CD14-positive monocyte (primary cell): ENCODE measurements around the gene CEP162. TPM values are rescaled to one million over a fixed set of nuclear protein-coding genes. Genes with fewer than 3 reads are reported as not detected.

Experiments used
- DNase-seq, 3 donors: peaks; one replicate each; pipeline ENCODE4 v3.0.0-alpha.2; 2011 to 2022
- H2AFZ ChIP-seq: 2 replicates; pipeline ENCODE4 v1.6.0; 2012; ENCODE audit warnings: mild to moderate bottlenecking, low read depth, low read length, inconsistent platforms; ENCODE audit not compliant: insufficient read depth, poor library complexity, severe bottlenecking
- H3K27ac ChIP-seq, 2 donors: 1 replicate in 1 of 2; 2 replicates in 1 of 2; pipeline ENCODE4 v1.5.1; 2012 to 2013; ENCODE audit warnings: low read length in 2 of 2, control low read depth in 1 of 2, inconsistent platforms in 1 of 2, low read depth in 1 of 2, mild to moderate bottlenecking in 1 of 2
- H3K27me3 ChIP-seq, 2 donors: one replicate each; pipeline versions ENCODE4 v1.6.0 to v1.6.1; 2011 to 2013; ENCODE audit warnings: low read length in 2 of 2; ENCODE audit not compliant: control insufficient read depth in 2 of 2, insufficient read depth in 2 of 2
- H3K36me3 ChIP-seq, 2 donors: replicated peaks in 1 of 2; 1 replicate in 1 of 2; 2 replicates in 1 of 2; pipeline versions ENCODE4 v1.5.1 to v1.6.1; 2012 to 2013; ENCODE audit warnings: low read length in 2 of 2, control low read depth in 1 of 2, inconsistent platforms in 1 of 2, mild to moderate bottlenecking in 1 of 2; ENCODE audit not compliant: insufficient read depth in 2 of 2, control insufficient read depth in 1 of 2
- H3K4me1 ChIP-seq, 2 donors: 1 replicate in 1 of 2; 2 replicates in 1 of 2; pipeline versions ENCODE4 v1.5.1 to v1.6.1; 2012 to 2013; ENCODE audit warnings: low read length in 2 of 2, control low read depth in 1 of 2, inconsistent platforms in 1 of 2, mild to moderate bottlenecking in 1 of 2, moderate library complexity in 1 of 2; ENCODE audit not compliant: insufficient read depth in 2 of 2, control insufficient read depth in 1 of 2
- H3K4me2 ChIP-seq: replicated peaks from 2 replicates; pipeline ENCODE3; 2012; ENCODE audit warnings: low read length, moderate library complexity, mild to moderate bottlenecking; ENCODE audit not compliant: poor library complexity, severe bottlenecking; ENCODE audit errors: extremely low read depth
- H3K4me3 ChIP-seq, 3 experiments: fragments of 200-600 bp in 1 of 3; sonication (generic) in 1 of 3; replicated peaks in 1 of 3; 1 replicate in 2 of 3; 2 replicates in 1 of 3; pipeline ENCODE4 v1.5.1; 2011 to 2013; ENCODE audit warnings: low read length in 3 of 3, mild to moderate bottlenecking in 3 of 3, control low read depth in 2 of 3, low read depth in 2 of 3, inconsistent platforms in 1 of 3, moderate library complexity in 1 of 3
- H3K79me2 ChIP-seq: 2 replicates; pipeline ENCODE4 v1.6.0; 2012; ENCODE audit warnings: mild to moderate bottlenecking, control low read depth, inconsistent platforms, low read length, moderate library complexity; ENCODE audit not compliant: insufficient read depth
- H3K9ac ChIP-seq: 2 replicates; pipeline ENCODE4 v1.6.0; 2017; ENCODE audit warnings: low read length, mild to moderate bottlenecking; ENCODE audit not compliant: insufficient read depth, poor library complexity, severe bottlenecking
- H3K9me3 ChIP-seq, 2 donors: replicated peaks in 1 of 2; 1 replicate in 1 of 2; 2 replicates in 1 of 2; pipeline versions ENCODE4 v1.5.1 to v1.6.1; 2012 to 2013; ENCODE audit warnings: low read length in 2 of 2, control low read depth in 1 of 2; ENCODE audit not compliant: control insufficient read depth in 1 of 2, insufficient read depth in 1 of 2
- H4K20me1 ChIP-seq: 2 replicates; pipeline ENCODE4 v1.6.0; 2012; ENCODE audit warnings: mild to moderate bottlenecking, low read length, control low read depth, moderate library complexity; ENCODE audit not compliant: insufficient read depth
- H3K27ac Mint-ChIP-seq, 7 donors: one replicate each; pipeline ENCODE4 v1.8.0; 2020; ENCODE audit warnings: mild to moderate bottlenecking in 7 of 7, mixed read lengths in 7 of 7, moderate library complexity in 6 of 7, inconsistent platforms in 2 of 7
- H3K27me3 Mint-ChIP-seq, 3 donors: one replicate each; pipeline ENCODE4 v1.8.0; 2021 to 2022; ENCODE audit warnings: low read depth in 3 of 3, mild to moderate bottlenecking in 3 of 3, mixed read lengths in 3 of 3, moderate library complexity in 3 of 3, inconsistent platforms in 1 of 3
- H3K36me3 Mint-ChIP-seq, 2 donors: one replicate each; pipeline ENCODE4 v1.8.0; 2020; ENCODE audit warnings: mixed read lengths in 2 of 2, inconsistent platforms in 1 of 2, mild to moderate bottlenecking in 1 of 2
- H3K4me1 Mint-ChIP-seq: one replicate; pipeline ENCODE4 v1.8.0; 2020; ENCODE audit warnings: mild to moderate bottlenecking, mixed read lengths
- H3K4me3 Mint-ChIP-seq, 2 donors: one replicate each; pipeline ENCODE4 v1.8.0; 2020; ENCODE audit warnings: mild to moderate bottlenecking in 2 of 2, mixed read lengths in 2 of 2, moderate library complexity in 1 of 2
- H3K9me3 Mint-ChIP-seq, 7 donors: one replicate each; pipeline ENCODE4 v1.8.0; 2020 to 2022; ENCODE audit warnings: mixed read lengths in 7 of 7, mild to moderate bottlenecking in 6 of 7, moderate library complexity in 6 of 7, inconsistent platforms in 2 of 7
- WGBS: methylation state at CpG from one replicate; pipeline ENCODE4 v1.1.5; 2013; ENCODE audit warnings: missing lambda C conversion rate; ENCODE audit not compliant: insufficient coverage; 5-methylcytosine and 5-hydroxymethylcytosine counted together
- intact Hi-C, 2 donors: fragments of 100-400 bp; cut with micrococcal nuclease; formaldehyde crosslinking; loops; one replicate each; pipeline versions ENCODE4 v1.15.0 to v1.15.1; 2023
- polyA plus RNA-seq, 3 donors: library from polyadenylated mRNA; depleted of rRNA in 1 of 3; unstranded in 2 of 3; stranded (reverse) in 1 of 3; fragments of 300-500 nt in 2 of 3; fragments of >200 nt in 1 of 3; fragmentation: Illumina TruSeq in 2 of 3; gene quantifications; 1 replicate in 2 of 3; 2 replicates in 1 of 3; pipeline ENCODE4 v1.2.3, GENCODE V29; 2012 to 2021
- TF ChIP-seq, protein P1 (sequence below): fragments of 200-600 bp; IDR thresholded peaks from one replicate; pipeline ENCODE4 v1.8.0; 2022; ENCODE audit warnings: antibody characterized with exemption, mild to moderate bottlenecking

CEP162 gene
- polyA plus RNA-seq, 3 donors, result 1.5 to 2.7 (median 1.6) TPM

DNA sequence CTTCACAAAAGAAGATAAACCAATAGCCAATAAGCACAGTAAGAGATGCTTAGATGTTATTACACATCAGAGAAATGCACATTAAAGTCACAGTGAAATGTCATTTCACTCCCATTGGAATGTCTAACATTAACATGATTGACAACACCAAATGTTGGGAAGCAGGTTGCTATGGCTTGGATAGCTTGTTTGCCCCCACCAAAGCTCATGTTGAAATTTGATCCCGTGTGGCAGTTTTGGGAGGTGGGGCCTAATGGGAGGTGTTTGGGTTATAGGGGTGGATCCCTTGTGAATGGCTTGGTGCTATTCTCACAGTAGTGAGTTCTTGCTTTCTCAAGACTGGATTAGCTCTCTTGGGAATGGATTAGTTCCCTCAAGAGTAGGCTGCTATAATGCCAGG is 149.1 kb downstream of the CEP162 start:
- H3K9me3 ChIP-seq, result peaks cover 0 to 5% of the 10 kb centered on the region in 2 donors
- H3K4me3 ChIP-seq, result no peak overlapping the region
- no peak overlapping the region for H3K4me2 ChIP-seq
- no peaks in the 10 kb centered on the region for H3K79me2 ChIP-seq
- no peaks in the 10 kb centered on the region for H4K20me1 ChIP-seq
- no peak overlapping the region for H3K9ac ChIP-seq
- no peak overlapping the region for H3K4me3 Mint-ChIP-seq
- H3K4me1 Mint-ChIP-seq, result no peaks in the 10 kb centered on the region
- 60% methylated on average over 1 of the region's 1 CpG for WGBS
- intact Hi-C loops, result no loop called here
- no peaks in the 10 kb centered on the region for H3K4me1 ChIP-seq
- H3K27me3 Mint-ChIP-seq, result peaks cover 0 to 4% (median 0%) of the 10 kb centered on the region in 3 donors
- H3K36me3 Mint-ChIP-seq, result no peaks in the 10 kb centered on the region
- peaks cover under 1 to 15% (median 3%) of the 10 kb centered on the region in 7 donors for H3K9me3 Mint-ChIP-seq
- H3K27me3 ChIP-seq, result no peaks in the 10 kb centered on the region
- no peak overlapping the region for H2AFZ ChIP-seq
- no peak overlapping the region for H3K27ac Mint-ChIP-seq
- H3K27ac ChIP-seq, result no peak overlapping the region
- no peak for DNase-seq
- H3K36me3 ChIP-seq, result no peaks in the 10 kb centered on the region
- TF ChIP-seq, protein P1, sequence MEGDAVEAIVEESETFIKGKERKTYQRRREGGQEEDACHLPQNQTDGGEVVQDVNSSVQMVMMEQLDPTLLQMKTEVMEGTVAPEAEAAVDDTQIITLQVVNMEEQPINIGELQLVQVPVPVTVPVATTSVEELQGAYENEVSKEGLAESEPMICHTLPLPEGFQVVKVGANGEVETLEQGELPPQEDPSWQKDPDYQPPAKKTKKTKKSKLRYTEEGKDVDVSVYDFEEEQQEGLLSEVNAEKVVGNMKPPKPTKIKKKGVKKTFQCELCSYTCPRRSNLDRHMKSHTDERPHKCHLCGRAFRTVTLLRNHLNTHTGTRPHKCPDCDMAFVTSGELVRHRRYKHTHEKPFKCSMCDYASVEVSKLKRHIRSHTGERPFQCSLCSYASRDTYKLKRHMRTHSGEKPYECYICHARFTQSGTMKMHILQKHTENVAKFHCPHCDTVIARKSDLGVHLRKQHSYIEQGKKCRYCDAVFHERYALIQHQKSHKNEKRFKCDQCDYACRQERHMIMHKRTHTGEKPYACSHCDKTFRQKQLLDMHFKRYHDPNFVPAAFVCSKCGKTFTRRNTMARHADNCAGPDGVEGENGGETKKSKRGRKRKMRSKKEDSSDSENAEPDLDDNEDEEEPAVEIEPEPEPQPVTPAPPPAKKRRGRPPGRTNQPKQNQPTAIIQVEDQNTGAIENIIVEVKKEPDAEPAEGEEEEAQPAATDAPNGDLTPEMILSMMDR, result no peak

DNA sequence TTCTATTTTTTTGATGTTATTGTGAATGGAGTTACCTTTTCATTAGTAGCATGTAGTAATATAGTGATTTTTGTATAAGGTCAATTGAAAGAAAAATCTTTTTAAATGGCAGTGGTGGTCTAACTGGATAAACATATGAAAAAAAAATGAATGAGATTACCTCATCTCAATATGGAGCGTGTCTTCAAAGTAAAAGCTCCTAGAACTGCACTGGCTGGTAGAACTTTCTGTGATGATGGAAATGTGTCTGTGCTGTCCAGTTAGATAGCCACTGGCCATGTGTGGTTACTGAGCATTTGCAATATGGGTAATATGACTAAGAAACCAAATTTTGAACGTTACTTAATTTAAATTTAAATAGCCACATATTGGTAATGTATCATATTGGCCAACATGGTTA is 149.8 kb downstream of the CEP162 start:
- intact Hi-C loops, result no loop called here
- Histone ChIP-seq H3K27me3 (no peaks in the 10 kb centered on the region), H3K27ac (no peak overlapping the region), H3K4me3 (no peak overlapping the region), H3K4me1 (no peaks in the 10 kb centered on the region), H3K79me2 (no peaks in the 10 kb centered on the region), H3K4me2 (no peak overlapping the region), H2AFZ (no peak overlapping the region), H3K9me3 (peaks cover 0 to 11% of the 10 kb centered on the region in 2 donors), H3K9ac (no peak overlapping the region), H3K36me3 (no peaks in the 10 kb centered on the region), H4K20me1 (no peaks in the 10 kb centered on the region)
- Mint-ChIP-seq H3K4me1 (no peaks in the 10 kb centered on the region), H3K9me3 (peaks cover 5 to 18% (median 7%) of the 10 kb centered on the region in 7 donors), H3K27me3 (peaks cover 0 to 4% (median 2%) of the 10 kb centered on the region in 3 donors), H3K27ac (no peak overlapping the region), H3K36me3 (no peaks in the 10 kb centered on the region), H3K4me3 (no peak overlapping the region)
- WGBS, result no CpG with 5 or more reads among the region's 2 CpGs
- no peak for DNase-seq
- TF ChIP-seq, protein P1, result no peak
